GM21576 (cell line): ENCODE data around the gene GTF3C1.
"Not testable (repeated sequence)": the region's sequence is repeated elsewhere in the genome, so short reads cannot be mapped to it uniquely, and the experiment has no call there.

Source experiments
- ATAC-seq: cut with Tn5 transposase; IDR thresholded peaks from one replicate; pipeline ENCODE4 v1.9.1; 2021; ENCODE audit warnings: mild to moderate bottlenecking, moderate library complexity; ENCODE audit not compliant: unreplicated experiment

Gene GTF3C1

GRCh38 chr16:27464626-27465482 lies 84.9 kb downstream of the GTF3C1 start:
- no peak for ATAC-seq

- no peak for ATAC-seq
Observed at GRCh38 chr16:27463741-27464591, 85.7 kb downstream of the GTF3C1 start.

GRCh38 chr16:27462846-27463682 lies 86.6 kb downstream of the GTF3C1 start:
- ATAC-seq: no peak

GRCh38 chr16:27462200-27462845 lies 87.4 kb downstream of the GTF3C1 start:
- no peak for ATAC-seq

- ATAC-seq: no peak
Observed at GRCh38 chr16:27461483-27462171, 88.1 kb downstream of the GTF3C1 start.

- ATAC-seq: no peak
Observed at GRCh38 chr16:27460663-27461482, 88.8 kb downstream of the GTF3C1 start.

GRCh38 chr16:27460213-27460612 lies 89.5 kb downstream of the GTF3C1 start:
- no peak for ATAC-seq

GRCh38 chr16:27458987-27459688 lies 90.6 kb downstream of the GTF3C1 start:
- ATAC-seq: no peak

GRCh38 chr16:27458258-27458657 lies 91.5 kb downstream of the GTF3C1 start:
- no peak for ATAC-seq

GRCh38 chr16:27457605-27457900 lies 92.2 kb downstream of the GTF3C1 start:
- ATAC-seq: not testable (repeated sequence)

- ATAC-seq: no peak
Observed at GRCh38 chr16:27455700-27456099, 94.0 kb downstream of the GTF3C1 start.

- ATAC-seq: no peak
Observed at GRCh38 chr16:27453494-27453825, 96.3 kb downstream of the GTF3C1 start.

- ATAC-seq: no peak
Observed at GRCh38 chr16:27452569-27453493, 96.9 kb downstream of the GTF3C1 start.

- peak; percentile 18 for ATAC-seq
Observed at GRCh38 chr16:27450196-27450549, 99.5 kb downstream of the GTF3C1 start.

- ATAC-seq: peak; percentile 53
Observed at GRCh38 chr16:27449434-27450195, 100.1 kb downstream of the GTF3C1 start.

- no peak for ATAC-seq
Observed at GRCh38 chr16:27448532-27449433, 100.9 kb downstream of the GTF3C1 start.
